NCI-H2107 treated with DMSO at 0.1 percent for 48 hours (cell line): ENCODE data around the gene NTN5.

Experiments used
- DNase-seq: peaks from one replicate; lab custom pipeline; 2025; ENCODE audit not compliant: unreplicated experiment; lab: John Stamatoyannopoulos, UW

Gene NTN5

DNA sequence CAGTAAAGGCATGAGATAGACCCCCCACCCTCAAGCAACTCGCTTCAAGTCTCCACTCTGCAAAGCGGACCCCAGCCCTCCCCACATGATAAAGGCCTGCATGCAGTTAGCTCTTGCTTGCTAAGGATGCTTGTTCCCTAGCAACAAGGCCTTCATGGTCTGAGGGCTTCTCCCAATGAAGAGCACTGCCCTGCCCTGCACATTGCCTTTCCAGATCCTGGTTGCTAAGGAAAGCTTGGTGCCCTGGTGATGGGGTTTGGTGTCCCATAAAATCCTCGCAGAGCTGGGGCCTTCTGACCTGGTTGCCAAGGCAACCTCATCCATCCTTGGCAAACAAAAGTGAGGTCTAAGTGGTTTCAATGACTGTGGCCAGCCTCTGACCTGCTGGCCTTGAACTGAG is 41.6 kb downstream of the NTN5 start:
- DNase-seq, result no peak

DNA sequence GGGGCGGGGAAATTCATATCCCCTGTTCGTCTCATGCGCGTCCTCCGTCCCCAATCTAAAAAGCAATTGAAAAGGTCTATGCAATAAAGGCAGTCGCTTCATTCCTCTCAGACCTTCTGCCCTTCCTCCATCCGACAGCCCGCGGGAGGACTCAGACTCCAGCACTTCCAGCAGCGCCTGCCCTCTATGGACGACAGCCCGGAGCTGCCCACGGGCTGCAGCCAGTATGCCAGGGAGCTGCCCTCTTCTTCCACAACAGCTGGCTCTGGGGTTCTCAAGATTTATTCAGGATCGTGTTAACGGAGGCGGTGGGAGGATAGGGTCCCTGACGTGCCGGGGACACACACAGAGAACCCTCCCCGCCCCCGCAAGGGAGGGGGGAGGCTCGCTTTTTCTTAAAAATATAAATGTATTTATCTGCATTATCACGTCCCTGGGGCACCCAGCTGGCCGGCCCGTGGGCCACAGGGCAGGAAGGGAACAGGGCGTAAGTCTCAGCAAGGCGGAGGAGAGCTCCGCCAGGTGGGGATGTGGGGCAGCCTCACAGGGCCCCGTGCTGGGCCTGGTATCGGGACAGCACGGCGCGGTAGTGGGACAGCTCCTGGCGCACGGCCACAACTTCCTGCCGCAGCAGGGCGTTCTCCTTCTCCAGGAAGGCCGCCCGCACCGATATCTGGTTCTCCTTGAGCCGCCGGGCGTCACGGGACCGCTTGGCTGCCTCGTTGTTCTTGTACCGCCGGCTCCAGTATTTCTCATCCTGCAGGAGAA is 42.3 kb downstream of the NTN5 start:
- no peak for DNase-seq

DNA sequence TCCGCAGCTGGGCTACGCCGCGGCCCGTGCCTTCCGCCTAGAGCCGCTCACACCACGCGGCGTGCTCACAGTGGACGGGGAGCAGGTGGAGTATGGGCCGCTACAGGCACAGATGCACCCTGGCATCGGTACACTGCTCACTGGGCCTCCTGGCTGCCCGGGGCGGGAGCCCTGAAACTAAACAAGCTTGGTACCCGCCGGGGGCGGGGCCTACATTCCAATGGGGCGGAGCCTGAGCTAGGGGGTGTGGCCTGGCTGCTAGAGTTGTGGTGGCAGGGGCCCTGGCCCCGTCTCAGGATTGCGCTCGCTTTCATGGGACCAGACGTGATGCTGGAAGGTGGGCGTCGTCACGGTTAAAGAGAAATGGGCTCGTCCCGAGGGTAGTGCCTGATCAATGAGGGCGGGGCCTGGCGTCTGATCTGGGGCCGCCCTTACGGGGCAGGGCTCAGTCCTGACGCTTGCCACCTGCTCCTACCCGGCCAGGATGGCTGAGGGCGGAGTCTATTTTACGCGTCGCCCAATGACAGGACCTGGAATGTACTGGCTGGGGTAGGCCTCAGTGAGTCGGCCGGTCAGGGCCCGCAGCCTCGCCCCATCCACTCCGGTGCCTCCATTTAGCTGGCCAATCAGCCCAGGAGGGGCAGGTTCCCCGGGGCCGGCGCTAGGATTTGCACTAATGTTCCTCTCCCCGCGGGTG is 43.1 kb downstream of the NTN5 start:
- DNase-seq, result no peak

DNA sequence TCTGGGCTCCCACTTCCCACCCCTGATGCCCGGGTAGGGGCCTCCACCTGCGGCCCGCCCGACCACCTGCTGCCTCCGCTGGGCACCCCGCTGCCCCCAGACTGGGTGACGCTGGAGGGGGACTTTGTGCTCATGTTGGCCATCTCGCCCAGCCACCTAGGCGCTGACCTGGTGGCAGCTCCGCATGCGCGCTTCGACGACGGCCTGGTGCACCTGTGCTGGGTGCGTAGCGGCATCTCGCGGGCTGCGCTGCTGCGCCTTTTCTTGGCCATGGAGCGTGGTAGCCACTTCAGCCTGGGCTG is 43.6 kb downstream of the NTN5 start:
- no peak for DNase-seq

DNA sequence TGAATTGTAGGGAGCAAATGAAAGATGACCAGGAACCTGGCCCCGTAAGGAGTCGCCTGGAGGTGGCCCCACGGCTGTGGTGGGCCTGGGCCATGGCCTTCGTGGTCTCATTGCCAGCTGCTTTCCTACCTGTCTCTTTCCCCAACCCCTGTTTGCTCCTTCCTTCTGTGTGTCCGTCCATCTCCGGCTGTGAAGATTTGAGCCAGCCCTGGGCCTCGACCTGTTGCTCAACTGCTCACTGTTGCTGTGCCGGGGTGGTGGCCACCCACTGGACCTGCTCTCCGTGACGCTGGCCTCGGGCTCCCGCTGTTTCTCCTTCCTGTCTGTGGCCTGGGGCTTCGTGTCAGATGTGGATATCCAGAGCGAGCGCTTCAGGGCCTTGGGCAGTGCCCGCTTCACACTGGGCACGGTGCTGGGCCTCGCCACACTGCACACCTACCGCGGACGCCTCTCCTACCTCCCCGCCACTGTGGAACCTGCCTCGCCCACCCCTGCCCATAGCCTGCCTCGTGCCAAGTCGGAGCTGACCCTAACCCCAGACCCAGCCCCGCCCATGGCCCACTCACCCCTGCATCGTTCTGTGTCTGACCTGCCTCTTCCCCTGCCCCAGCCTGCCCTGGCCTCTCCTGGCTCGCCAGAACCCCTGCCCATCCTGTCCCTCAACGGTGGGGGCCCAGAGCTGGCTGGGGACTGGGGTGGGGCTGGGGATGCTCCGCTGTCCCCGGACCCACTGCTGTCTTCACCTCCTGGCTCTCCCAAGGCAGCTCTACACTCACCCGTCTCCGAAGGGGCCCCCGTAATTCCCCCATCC is 44.1 kb downstream of the NTN5 start:
- no peak for DNase-seq

DNA sequence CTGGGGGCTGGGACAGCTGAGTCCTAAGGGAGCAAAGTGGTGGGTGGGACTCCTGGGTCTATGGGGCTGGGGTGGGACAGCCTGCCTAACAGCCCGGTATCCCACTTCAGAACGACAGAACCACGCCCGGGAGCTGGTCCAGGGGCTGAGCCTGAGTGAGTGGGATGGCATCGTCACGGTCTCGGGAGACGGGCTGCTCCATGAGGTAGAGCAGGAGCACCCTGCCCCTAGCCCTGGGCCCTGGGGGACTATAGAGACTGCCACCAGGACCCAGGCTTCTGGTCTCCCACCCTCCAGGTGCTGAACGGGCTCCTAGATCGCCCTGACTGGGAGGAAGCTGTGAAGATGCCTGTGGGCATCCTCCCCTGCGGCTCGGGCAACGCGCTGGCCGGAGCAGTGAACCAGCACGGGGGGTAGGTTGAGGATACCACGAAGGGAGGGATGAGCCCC is 44.9 kb downstream of the NTN5 start:
- no peak for DNase-seq

DNA sequence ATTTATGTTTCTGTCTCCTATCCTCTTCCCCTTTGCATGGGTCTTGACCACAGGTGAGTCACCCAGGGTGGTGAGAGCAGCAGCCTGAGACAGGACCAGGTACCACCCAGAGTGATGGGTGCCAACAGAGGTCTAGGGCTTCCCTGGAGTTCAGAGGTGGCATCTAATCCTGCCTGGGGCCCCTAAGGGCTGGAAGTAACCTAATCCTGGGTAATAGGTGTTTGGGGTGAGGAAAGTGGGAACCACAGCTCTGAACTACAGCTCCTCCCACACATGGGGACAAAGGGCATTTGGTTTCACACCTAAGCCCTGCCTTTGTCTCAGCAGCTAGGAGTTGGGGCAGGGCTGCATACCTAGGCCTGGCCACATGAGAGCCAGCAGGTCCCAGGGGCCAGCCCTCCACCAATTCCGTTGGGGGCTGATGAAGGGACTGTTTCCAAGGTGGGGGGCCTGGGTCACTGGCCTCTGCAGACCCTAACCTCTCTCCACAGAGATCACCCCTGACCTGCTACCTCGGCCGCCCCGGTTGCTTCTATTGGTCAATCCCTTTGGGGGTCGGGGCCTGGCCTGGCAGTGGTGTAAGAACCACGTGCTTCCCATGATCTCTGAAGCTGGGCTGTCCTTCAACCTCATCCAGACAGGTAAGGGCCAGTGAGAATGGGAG is 45.5 kb downstream of the NTN5 start:
- DNase-seq, result no peak

DNA sequence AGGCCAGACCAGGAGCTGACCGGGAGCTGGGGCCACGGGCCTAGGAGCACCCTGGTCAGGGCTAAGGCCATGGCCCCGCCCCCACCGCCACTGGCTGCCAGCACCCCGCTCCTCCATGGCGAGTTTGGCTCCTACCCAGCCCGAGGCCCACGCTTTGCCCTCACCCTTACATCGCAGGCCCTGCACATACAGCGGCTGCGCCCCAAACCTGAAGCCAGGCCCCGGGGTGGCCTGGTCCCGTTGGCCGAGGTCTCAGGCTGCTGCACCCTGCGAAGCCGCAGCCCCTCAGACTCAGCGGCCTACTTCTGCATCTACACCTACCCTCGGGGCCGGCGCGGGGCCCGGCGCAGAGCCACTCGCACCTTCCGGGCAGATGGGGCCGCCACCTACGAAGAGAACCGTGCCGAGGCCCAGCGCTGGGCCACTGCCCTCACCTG is 46.9 kb downstream of the NTN5 start:
- no peak for DNase-seq

DNA sequence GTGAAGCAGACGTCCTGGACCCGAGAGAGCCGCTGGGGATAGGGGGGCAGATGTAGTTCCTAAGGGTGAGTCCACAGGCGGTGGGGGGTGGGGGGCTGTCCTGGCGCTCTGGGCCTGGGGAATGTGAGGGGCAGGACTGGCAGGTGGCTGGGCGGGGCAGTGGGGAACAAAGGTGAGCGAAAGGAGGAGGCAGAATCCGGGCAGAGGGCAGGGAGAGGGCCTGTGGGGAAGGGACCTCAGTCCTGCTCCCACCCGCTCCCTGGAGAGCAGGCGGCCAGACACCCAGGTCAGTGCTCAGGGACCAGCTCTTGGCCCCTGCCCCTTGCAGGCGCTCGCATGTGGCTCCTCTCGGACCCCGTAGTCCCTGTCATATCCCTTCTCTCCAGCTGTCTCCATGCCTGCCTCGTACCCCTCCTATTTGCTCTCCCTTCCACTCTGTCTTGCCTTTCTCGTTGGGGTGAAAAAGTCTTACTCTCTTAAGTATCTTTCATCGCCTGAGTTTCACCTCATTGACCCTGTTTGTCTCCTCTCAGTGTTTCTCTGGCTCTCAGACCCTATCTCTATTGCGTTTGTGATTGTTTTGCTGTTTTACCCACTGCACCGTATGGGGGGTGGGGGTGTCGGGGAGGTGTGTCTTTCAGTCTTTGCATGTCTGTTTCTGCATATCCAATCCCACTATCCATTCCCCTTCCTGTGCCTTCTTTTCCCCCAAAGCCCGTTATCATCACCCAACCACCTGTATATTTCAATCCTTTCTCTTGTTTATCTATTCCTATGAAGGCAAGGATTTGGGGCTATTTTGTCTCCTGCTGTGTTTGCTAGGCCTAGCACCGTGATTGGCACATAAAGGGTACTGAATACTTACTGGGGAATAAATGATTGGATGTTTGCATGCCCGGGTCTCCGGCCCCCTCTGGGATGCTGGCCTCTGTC is 47.8 kb downstream of the NTN5 start:
- peak; percentile 10 for DNase-seq

DNA sequence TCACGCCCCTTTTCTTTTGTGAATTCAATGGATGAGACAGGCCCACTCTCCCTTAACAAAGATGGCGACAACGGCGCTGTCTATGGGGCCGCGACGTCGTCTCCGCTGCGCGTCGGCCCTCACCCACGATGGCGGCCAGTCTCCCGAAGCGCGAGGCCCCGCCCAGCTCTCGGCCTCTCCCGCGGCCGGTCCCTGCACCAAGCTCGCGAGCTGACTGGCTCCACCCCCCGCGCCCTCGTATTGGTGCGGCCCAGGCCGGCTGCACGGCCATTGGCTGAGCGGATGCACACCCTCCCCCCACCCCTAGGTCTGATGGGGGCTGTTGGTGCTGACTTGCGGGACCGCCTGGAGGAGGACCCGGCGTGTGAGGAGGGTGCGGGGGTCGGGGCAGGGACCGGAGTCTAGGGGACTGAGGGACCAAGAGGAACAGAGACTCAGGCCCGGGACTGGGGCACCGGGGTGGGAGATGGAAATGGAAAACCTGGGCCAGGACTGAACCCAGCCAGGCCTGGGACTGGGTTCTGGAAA is 48.7 kb downstream of the NTN5 start:
- DNase-seq, result peak; percentile 91

DNA sequence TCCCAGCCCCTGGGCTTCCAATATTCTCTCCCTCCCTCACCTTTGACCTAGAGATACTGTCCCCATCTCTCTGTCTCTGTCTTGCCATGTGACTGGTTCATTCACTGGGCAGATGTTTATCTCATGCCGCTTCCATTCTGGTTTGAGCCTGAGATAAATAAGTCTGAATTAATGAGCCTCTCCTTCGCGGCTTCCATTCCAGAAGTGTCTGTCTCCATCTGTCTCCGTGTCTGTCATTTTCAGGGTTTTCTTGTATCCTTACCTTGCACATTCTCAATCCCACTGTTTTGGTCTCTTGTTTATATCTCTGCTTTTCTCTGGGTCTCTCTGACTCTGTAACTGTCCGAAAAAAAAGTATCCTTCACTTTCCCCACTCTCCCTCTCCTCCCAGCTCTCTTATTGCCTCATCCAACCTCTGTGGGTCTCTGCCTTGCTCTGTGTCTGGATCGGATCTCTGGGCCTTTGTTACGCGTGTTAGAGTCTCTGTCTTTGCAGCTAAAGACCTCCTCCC is 49.2 kb downstream of the NTN5 start:
- DNase-seq, result peak; percentile 41

DNA sequence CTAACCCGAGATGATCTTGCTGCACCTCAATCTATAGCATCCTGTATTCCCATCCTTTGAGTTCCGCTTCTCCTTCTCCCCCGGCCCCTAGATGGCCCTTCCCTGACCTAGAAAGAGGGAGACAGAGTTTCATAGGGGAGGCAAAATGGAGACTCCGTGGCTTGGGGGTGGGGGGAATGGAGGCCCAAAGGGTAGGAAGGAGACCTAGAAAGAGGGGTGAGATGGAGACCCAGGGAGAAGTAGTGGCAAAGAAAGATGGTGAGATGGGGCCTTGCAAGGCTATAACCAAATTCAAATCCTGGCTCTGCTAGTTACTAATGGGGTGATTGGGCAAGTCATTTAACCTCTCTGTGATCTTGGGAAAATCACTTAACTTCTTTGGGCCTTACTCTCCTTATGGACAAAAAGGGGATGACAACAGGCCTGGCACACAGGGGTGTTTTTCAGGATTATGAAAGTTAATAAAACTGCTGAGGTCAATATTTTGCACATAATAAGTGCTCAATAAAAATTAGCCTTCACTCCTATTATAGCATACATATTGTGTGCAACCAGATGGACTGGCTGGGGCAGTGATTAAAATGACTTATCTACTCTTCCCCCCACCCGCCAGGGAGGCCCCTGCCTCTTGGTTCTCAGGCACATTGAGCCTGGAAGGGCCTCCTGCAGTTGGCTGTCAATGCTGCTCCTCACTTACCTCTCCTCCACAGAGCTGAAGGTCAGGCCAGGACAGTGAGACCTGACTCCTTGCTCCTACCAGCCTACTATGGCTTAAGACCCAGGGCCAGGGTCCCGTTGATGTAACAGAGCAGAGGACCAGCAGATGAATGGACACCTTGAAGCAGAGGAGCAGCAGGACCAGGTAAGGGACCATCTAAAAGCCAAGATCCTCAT is 52.9 kb downstream of the NTN5 start:
- no peak for DNase-seq

DNA sequence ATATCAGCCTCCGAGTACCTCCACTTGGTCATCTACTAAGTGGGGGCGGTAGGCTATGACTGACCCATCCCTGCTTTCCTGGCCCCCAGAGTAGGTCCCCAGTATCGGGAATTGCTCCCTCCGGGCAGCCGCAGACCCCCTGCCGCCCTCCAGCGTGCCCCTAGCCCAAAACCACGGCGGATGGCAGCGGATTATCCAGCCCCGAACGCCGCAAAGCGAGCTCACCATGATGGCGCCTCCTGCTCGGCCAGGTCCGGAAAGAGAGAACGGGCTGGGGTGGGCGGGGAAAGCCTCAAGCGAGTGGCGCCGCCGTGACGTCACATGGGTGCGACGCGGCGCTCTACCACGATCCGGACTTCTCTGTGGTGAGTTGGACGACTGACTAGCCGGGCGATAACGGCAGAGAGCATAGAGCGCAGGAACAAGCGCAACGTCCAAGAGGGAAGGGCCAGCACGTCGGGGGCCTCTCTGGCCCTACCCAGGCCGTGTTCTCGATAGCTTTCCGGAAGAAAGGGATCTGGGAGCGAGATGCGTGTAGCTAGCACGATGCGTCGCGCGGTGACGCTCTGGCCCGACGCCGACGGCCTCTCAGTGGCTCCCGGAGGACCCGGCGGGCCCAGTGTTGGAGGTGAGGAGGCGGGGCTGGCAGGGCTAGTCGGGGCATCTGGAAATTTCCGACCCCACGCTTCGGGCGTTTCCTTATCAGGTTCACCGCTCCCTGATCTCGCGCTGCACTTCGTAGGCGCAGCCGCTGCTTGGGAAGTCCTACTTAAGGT is 53.7 kb downstream of the NTN5 start, which contains the start of the genes RPL18 and SPHK2:
Gene RPL18, minus strand, starts transcription at position 263 of the 776 bp plus-strand sequence. Its CDS starts 35 bp downstream, at position 228.
Gene SPHK2, plus strand, starts transcription at position 591 of the 776 bp plus-strand sequence. CDS start 1,009 bp downstream, outside the sequence.
- peak; percentile 96 for DNase-seq

DNA sequence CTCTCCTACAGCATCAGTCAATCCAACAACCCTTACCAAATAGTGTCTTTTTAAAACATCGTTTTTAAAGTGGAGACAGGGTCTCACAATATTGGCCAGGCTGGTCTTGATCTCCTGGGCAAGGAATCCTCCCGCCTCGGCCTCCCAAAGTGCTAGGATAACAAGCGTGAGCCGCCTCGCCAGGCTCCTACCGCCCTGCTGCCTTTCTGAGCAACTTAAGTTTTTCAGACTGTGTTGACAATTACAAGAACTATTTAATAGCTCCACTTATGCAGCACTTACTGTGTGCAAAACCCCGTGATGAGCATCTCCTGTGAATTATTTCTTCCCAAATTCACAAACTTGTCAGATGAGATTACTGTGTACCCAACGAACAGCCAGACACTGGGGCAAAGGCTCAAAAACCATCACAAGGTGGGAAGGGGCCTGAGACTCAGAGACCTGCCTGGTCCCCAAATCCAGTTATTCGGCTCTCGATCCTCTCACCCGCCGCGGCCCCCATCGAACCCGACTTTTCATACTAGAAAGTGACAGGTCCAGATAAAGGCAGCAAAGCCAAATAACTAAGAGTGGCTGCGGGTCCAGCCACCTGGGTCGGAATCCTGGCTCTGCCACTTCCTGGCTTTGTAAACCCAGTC is 54.4 kb downstream of the NTN5 start:
- DNase-seq, result no peak

DNA sequence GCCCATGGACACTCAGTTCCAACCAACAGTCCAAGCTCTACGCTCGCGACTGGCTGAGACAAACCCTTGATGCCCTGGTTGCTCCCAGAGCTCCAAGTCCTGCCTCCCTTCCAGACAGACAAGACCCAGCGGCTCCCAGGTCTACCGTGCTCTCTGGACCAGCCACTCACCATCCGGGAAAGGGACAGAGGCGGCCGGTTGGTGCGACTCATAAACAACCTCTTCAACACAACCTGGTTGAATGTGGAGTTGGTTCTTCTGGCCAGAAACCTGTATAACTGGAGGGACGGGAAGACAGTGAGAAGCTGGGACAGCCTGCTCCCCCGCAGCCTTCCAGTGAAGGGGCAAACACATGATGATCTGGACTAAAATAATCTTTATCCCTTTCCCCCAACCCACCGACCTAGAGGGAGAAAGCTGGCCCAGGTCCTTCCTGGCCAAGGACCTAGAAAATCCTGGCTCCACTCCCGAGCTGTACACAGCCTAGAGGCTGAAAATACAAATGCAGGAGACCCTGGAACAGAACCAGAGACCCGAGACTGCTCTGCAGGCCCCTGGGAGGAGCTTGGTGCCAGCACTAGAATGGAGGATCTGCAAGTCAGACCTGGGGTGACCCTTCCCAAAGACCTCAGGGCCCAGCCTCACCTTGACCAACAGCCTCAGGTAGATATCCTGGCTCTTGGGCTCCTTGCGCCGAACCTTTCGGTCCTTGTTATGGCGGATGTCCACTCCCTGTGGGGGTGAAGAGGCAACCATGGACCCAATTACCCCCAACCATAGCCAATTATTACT is 55.5 kb downstream of the NTN5 start:
- no peak for DNase-seq

DNA sequence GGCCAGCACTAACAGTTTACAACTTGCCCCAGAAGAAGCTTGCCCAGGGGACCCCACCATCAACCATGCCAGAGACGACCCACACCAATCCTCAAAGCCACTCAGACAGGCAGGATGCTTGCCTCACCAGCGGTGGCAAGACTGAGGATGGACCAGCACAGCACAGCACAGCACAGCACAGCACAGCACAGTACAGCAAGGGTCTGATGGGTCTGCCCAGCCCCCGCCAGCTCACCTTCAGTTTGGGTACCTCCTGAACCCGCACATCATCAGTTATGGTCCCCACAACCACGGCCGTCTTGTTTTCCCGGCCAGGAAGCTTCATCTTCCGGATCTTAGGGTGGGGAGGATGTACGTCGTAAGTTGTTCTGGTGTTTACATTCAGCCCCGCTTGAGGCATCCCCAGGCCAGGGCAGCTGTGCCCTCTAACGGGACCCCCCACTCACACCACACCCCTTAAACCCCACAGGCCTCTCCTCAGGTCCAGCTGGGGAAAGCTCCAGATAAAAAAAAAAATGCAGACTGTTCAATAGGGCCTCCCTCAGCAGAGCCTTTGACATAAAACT is 56.2 kb downstream of the NTN5 start:
- DNase-seq, result no peak
